ENCODE data around the gene CPM.

CPM gene

GRCh38 chr12:68954811-68955210, 21.8 kb upstream of the CPM start:
- no peak for DNase-seq

- DNase-seq: no peak
Observed at GRCh38 chr12:68953536-68953935, 20.6 kb upstream of the CPM start.

GRCh38 chr12:68951652-68952051, 18.7 kb upstream of the CPM start:
- DNase-seq: no peak

- DNase-seq: no peak
Observed at GRCh38 chr12:68950511-68950910, 17.5 kb upstream of the CPM start.

- no peak for DNase-seq
Observed at GRCh38 chr12:68945255-68945654, 12.3 kb upstream of the CPM start.

GRCh38 chr12:68944296-68945076, 11.5 kb upstream of the CPM start:
- DNase-seq: no peak

- DNase-seq: no peak
Observed at GRCh38 chr12:68943848-68944247, 10.9 kb upstream of the CPM start.

- DNase-seq: no peak
Observed at GRCh38 chr12:68940731-68941130, 7.8 kb upstream of the CPM start.

GRCh38 chr12:68939505-68939904, 6.5 kb upstream of the CPM start:
- DNase-seq: no peak

- no peak for DNase-seq
Observed at GRCh38 chr12:68934392-68934791, 1.4 kb upstream of the CPM start.

- no peak for DNase-seq
Observed at GRCh38 chr12:68932128-68932960, 627 bp downstream of the CPM start.

- no peak for DNase-seq
Observed at GRCh38 chr12:68930178-68930577, 2.8 kb downstream of the CPM start.

GRCh38 chr12:68924546-68924945, 8.4 kb downstream of the CPM start:
- DNase-seq: no peak

- DNase-seq: no peak
Observed at GRCh38 chr12:68919581-68920239, 13.3 kb downstream of the CPM start.

- no peak for DNase-seq
Observed at GRCh38 chr12:68918960-68919359, 14.0 kb downstream of the CPM start.

GRCh38 chr12:68915055-68915454, 17.9 kb downstream of the CPM start:
- no peak for DNase-seq

- no peak for DNase-seq
Observed at GRCh38 chr12:68913682-68914081, 19.3 kb downstream of the CPM start.

- DNase-seq: no peak
Observed at GRCh38 chr12:68912916-68913315, 20.1 kb downstream of the CPM start.

- DNase-seq: no peak
Observed at GRCh38 chr12:68911197-68911718, 21.7 kb downstream of the CPM start.

- DNase-seq: no peak
Observed at GRCh38 chr12:68910128-68910527, 22.8 kb downstream of the CPM start.

GRCh38 chr12:68908076-68908475, 24.9 kb downstream of the CPM start:
- DNase-seq: no peak

- DNase-seq: no peak
Observed at GRCh38 chr12:68905733-68906132, 27.2 kb downstream of the CPM start.

- no peak for DNase-seq
Observed at GRCh38 chr12:68904351-68904962, 28.5 kb downstream of the CPM start.

All from NCI-H2029 treated with DMSO at 0.1 percent for 48 hours (cell line).